Stimulated activated CD8-positive, alpha-beta memory T cell treated with anti-CD3 and anti-CD28 coated beads, Interleukin-7, amount 100 ng/mL, for 1 hour (primary cell): ENCODE measurements around the gene GNAL.
"Not testable (repeated sequence)": the region's sequence is repeated elsewhere in the genome, so short reads cannot be mapped to it uniquely, and the experiment has no call there.

Experiments used
- DNase-seq, 2 donors: peaks; one replicate each; pipeline ENCODE4 v3.0.0-alpha.2; 2020; ENCODE audit warnings: low read depth in 2 of 2

The GNAL gene

DNA sequence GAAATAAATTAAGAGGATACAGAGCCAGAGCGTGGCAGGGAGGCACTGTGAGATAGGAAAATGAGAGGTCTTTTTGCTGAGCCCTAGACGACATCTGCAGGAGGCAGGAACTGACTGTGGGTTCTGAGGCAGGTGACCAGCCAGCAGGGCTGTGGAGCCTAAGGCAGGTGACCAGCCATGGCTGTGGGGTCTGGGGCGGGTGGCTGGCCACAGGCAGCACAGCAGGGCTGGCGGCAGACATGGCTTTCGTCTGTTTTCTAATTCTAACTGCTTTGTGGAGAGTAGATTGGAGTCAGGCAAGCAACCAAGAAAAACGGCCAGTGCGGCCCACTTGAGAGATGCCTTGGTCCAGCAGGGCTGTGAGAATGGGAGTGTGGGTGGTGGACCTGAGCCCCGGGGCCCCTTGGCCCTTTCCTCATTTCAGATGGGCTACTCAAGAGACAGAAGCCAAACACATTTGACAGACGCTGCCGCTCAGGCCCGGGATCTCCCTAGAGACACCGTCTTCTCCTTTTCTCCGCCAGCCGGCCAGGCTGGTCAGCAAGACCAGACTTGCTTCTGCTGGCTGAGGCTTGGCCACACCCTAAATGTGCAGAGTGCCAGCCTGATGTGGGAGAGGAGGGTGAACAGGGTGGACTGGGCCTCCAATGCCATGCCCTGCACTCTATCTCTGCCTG, 19.7 kb upstream of the GNAL start:
- DNase-seq, result no peak

DNA sequence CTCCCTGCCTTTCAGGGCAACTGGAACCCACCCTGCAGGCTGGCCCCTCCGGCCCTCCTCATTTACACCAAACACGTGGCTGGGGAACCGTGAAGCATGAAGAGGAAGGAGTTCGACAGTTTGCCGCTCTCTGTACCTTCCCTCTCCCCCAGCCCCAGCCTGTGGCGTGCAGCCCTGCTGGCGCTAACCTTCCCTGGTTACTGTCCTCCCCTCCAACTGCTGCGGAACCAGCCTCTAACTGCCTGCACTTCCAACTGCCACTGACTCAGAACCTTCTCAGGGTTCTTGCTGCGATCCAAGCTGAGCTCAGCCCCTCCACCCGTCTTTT, 19.2 kb upstream of the GNAL start:
- no peak for DNase-seq

DNA sequence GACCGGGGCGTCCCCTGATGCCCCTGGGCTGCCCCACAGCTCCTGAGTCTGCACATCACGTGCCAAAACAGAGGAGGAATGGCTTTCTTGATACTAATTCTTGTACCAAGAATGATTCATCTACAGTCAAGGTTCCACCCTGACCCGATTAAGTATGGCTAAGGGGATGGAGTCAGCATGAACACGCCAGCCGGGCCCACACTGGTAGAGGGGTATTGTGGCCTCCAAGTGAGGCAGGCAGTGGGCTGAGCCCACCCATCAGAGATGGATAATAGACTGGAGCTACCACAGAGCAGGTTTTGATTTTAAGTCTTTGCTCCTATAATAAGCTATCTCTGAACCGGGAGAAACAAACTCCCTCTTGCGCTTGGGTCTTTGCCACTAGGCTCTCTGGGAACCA, 17.9 kb upstream of the GNAL start:
- no peak for DNase-seq

DNA sequence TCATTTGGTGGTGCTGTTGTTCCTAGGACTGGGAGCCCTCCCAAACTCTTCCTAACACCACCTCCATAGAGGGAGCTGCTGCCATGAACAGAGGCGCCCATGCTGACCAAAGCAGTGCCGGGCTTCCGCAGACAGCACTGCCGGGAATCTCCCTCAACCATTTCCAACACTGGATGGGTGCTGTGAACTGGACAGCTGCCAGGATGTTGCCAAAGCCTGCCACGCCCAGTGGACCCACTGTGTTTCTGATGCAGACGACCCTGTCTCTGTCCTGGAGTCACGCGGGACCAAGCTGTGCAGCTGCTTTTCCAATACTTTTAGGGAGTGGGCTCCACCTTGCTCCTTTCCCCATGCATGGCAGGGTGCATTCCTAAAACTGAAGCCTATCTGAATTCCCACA, 16.9 kb upstream of the GNAL start:
- DNase-seq, result no peak

DNA sequence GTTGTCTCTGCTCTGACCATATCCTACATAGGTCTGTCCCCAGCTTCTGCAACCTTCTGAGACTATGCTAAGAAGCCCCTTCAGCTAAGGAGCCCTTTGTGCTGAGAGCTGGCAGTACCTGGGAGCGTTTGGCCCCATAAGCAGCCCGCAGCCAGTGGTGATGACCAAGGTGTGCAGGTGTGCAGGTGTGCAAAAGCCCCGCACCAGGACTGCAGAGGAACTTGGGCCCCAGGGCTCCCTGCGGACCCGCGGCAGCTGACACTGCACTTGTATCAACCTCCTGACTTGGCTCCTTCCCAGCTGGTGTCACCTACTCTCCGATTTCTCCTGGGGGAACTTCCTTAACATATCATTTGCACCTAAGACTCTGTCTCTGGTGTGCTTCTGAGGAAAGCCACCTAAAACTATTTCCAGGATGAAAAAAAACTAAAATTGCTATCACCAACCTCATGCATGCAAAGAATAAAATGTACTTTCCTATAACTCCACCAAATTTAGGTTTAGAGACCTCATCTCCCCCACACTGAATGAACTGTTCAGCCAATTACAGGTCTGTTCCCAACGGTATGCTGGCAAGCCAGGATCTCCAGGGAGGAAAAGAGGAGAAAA, 16.1 kb upstream of the GNAL start:
- no peak for DNase-seq

DNA sequence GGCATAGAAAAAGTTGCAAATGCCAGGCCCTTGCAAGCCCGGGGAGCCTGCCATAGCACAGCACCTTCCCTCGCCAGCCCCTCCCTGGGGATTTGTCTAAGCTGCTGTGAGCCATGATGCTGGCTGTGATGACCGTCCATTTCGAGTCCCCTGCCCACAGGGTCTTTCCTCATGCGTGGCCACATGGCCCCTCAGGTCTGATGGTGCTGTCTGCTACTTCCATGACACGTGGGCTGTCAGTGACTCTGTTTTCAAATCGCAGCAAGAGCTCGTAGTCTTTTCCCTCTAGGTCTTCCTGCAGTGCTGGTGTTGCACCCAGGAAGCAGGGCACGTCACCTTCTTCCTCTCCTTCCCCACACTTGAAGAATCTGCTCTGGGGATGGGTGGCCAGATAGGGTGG, 15.5 kb upstream of the GNAL start:
- no peak for DNase-seq

DNA sequence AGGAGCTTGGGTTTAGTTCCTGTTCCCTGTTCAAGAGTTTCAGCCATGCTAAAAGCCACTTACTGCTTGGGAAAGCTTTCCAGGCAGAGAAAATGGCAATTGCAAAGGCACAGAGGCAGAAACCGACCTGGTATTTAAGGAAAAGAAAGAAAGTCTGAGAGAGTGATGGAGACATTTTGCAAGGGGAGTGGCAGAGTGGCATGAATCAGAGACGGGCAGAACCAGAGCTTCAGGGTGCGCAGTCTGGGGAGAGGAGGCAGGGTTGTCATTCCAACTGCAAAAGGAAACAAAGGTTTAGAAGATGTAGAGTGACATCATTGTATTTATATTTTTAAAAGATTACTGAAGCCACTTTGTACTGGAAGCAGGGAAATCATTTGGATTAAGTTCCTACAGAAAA, 14.9 kb upstream of the GNAL start:
- no peak for DNase-seq

DNA sequence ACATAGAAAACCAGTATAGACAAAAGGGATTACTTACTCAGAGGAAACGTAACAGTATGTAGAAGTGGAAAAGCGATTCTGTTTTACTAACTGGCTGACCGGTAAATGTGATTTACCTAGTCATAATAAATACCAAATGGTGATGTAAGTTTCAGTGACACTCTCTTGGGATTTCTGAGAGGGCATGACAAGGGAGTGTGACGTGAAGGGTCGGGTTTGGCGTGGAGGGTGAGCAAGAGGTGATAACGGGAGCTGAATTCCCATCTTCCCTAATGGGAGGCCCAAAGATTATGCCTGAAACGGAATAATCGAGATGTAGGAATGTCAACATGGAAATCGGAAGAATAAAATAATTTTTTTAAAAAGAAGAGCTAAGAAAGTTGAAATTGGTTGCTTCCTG, 12.7 kb upstream of the GNAL start:
- no peak for DNase-seq

DNA sequence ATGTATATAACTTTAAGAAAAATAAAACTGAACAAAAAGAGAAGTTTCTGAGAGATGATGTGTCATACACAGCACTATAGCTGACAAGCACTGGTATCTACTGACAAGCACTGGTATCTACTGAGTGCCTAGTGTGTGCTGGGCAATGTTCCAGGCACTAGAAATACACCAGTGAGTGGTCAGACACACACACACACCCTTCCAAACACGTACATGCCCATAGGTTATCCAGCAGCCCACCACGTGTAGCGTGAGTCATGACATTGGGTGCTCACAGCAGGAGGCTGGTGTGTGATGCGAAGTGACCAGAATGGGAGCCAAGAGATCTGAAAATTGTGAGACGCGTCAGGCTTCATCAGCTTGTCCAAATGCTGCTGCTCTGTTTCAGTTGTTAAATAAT, 12.2 kb upstream of the GNAL start:
- no peak for DNase-seq

DNA sequence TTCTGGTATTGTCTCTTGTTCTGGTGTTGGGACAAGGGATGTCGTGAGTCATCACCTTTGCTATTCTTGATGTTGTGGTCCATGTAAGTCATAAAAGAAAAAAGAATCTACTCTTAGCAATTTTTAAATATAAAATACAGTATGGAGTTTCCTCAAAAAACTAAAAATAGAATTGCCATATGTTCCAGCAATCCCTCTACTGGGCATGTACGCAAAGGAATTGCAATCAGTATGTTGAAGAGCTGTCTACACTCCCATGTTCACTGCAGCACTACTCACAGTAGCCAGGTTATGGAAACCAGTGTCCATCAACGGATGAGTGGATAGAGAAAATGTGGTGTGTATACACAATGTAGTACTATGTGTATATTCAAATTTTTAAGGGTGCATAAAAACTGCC, 10.9 kb upstream of the GNAL start:
- DNase-seq, result no peak

DNA sequence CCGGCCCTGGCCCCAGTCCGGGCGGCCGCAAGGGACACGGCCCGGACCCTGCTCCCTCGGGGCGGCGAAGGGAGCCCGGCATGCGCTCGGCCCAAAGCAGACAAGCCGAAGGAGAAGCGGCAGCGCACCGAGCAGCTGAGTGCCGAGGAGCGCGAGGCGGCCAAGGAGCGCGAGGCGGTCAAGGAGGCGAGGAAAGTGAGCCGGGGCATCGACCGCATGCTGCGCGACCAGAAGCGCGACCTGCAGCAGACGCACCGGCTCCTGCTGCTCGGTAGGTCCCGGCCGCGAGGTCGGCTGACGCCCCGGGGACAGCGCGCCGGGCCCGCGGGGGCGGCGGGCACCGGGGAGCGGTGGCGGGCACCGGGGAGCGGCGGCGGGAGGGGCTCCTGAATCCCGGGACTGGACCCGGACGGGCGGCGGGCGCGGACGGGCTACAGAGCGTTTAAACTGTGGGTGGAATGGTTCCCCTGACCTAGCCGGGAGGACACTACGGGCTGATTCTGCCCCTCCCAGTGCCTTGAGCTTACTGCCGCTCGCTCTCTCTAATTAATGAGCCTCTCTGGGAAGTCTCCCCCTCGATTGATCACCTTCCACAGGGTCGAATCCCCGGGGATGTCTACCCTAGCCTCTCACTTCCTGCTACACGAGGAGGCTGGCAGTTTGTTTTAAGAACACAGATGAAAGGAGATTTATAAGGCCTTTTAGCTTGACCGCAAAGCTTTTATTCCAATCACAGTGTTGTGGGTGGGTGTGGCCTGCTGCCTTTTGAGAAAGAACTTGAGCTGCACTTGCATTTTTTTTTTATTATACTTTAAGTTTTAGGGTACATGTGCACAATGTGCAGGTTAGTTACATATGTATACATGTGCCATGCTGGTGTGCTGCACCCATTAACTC, 853 bp downstream of the GNAL start:
- no peak for DNase-seq

DNA sequence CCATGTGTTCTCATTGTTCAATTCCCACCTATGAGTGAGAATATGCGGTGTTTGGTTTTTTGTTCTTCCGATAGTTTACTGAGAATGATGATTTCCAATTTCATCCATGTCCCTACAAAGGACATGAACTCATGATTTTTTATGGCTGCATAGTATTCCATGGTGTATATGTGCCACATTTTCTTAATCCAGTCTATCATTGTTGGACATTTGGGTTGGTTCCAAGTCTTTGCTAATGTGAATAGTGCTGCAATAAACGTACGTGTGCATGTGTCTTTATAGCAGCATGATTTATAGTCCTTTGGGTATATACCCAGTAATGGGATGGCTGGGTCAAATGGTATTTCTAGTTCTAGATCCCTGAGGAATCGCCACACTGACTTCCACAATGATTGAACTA, 1.6 kb downstream of the GNAL start:
- DNase-seq, result not testable (repeated sequence)

DNA sequence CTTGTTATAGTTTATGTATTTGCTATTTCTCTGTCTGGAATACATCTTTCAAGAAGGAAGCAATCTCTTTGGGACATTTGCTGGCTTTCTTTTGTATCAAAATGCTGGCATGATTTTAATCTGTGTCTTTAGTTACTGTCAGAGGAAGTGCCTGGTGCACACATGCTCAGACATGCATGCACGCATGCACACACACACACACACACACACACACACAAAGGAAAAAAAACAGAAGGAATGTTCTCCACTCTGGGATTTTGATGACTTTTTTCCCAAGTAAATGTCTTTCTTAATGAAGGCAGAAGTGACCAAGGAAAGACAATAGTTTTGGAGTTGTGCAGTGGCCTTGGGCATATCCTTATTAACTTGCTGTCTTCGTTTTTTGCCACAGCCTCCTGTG, 6.7 kb downstream of the GNAL start:
- DNase-seq, result no peak

DNA sequence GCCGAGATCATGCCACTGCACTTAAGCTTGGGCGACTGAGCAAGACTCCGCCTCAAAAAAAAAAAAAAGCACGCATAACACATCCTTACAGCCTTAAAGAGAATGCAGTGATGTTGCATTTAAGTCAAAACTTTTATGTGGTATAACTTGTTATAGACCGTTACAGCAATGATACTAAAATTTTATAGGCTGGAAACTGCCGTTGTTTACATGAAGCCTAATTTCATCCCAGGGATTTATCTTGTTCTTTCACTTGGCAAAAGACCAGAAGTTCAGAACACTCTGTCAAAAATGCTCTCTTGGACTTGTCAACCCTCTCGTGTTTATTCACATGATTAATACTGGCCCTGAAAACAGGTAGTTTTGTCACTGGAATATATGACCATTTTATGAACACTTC, 7.4 kb downstream of the GNAL start:
- DNase-seq, result no peak

DNA sequence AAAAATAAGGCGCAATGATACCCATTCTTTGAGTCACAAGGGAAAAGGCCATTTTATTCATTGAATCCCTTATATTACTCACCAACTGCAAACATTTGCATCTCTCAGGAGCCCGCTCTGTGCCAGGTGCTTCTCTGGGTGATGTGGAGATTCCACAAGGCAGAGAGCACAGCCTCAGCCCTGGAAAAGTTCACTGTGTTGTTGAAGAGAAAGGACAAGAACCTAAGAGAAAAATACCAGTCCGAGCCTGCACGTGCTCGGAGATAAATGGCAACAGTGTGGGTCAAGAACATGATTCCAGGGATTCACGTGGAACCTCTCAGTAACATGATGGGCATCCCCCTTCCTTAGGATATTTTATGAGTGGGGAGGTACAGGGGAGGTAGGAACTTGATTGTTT, 11.8 kb downstream of the GNAL start:
- DNase-seq, result no peak

DNA sequence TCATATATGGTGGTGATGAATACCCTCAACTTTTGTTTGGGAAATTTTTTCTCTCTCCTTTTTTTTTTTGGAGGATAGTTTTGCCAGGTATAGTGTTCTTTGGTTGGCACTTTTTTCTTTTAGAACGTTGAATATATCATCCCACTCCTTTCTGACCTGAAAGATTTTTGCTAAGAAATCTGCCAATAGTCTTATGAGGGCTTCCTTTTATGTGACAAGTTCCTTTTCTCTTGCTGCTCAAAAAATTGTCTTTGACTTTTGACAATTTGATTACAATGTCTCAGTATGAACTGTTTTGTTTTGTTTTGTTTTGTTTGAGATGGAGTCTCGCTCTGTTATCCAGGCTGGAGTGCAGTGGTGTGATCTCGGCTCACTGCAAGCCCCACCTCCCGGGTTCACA, 21.5 kb downstream of the GNAL start:
- no peak for DNase-seq

DNA sequence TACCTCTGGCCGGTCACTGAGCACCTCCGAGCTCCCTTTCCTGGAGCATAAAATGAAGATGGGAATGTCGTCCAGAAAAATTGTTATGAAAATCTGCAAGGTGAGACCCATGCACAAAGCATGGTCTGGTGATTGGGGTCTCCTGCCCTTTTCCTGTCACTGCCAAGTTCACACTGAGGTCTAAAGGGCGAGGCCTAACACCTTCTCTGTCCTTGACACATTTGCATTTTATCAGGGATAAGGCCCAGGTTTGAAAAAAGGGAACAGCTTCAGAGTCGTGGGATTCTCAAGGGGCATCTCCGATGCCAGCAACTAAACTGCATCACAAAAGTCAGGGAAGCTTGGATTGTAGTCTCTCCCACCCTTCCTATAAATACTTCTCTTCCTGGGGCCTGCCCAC, 24.7 kb downstream of the GNAL start:
- no peak for DNase-seq

DNA sequence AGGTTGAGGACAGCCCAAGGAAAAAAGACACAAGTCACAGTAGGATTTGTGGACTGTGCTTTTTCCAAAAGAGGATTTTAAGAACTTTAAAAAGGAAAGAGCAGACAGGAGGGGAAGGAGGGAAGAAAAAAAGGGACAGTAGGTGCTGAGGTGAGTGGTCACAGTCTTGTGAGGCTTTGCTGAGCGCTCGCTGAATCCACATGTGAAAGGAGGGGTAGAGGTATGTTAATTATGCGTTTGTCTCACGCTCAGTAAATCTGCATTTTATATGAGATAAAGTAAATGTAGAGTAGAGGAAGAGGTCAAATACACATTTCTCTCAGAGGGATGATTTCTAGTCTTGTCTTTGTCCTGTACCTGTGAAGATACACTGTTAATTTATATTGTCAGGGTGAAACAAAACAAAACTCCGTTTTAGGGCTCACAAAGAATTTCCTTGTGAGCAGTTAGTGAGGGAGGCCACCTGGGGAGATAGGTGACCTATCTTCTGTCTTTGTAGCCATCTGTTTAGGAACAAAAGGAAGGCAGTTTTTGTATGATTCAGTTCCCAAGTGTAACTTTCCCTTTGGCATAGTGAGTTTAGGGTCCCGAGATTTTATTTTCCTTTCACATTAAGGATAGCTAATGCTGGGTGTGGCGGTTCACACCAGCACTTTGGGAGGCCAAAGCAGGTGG, 25.3 kb downstream of the GNAL start:
- DNase-seq, result no peak

DNA sequence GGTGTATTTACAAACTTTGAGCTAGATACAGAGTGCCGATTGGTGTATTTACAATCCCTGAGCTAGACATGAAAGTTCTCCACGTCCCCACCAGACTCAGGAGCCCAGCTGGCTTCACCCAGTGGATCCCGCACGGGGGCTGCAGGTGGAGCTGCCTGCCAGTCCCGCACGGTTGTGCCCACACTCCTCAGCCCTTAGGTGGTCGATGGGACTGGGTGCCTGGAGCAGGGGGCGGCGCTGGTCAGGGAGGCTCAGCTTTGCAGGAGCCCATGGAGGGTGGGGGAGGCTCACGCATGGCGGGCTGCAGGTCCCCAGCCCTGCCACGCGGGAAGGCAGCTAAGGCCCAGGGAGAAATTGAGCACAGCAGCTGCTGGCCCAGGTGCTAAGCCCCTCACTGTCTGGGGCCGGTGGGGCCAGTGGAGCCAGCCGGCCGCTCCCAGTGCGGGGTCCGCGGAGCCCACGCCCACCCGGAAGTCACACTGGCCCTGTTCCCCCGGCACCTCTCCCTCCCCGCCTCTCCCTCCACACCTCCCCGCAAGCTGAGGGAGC, 27.8 kb downstream of the GNAL start:
- not testable (repeated sequence) for DNase-seq

DNA sequence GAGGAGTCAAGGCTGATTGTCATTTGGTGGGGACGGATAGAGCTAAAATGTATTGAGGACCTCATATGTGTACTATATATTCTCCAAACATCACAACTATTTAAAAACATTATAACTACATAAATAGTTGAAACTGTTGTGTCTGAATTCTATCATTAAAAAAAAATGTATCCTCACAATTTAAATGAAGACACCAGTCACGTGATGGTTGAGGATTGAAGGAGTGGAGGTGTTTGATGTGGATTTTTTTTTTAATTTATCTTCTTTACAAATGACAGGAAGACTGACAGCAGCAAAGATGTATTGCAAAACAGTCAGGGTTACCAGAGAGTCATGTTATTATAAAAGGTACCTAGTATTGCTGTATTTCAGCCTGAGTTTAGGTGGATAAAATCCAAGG, 30.0 kb downstream of the GNAL start:
- no peak for DNase-seq

DNA sequence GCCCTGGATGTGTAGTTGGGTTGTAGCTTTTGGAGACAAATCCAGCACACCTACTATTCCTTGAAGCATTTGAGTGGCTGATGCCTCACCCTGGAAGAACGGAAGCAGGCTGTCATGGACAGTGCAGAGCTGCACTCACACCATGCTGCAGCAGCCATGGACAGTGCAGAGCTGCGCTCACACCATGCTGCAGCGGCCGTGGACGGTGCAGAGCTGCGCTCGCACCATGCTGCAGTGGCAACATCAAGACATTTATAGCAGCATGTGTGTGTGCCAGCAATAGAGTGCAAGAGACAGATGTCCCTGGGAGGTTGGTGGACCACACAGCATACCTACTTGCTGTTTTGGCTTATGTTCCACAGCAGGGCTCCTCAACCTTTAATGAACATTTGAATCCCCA, 30.6 kb downstream of the GNAL start:
- DNase-seq, result no peak

DNA sequence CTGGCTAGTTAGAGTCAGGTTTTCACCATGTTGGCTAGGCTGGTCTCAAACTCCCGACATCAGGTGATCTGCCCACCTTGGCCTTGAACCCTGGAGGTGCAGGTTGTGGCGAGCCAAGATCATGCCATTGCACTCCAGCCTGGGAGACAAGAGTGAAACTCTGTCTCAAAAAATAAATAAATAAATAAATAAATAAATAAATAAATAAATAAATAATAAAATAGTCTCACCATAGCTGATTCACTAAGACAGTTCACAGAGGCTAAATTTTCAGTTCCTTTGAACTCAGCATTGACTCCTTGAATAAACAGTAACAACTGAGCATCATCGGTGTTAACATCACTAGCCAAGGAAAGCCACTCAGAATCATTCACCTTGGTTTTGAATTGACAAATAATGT, 32.7 kb downstream of the GNAL start:
- no peak for DNase-seq
